ENCODE data around the gene CTNND2.
"Not testable (repeated sequence)": the region's sequence is repeated elsewhere in the genome, so short reads cannot be mapped to it uniquely, and the experiment has no call there.

Gene CTNND2

GRCh38 chr5:11148810-11149539, 755.3 kb downstream of the CTNND2 start:
- FAIRE-seq, result no peak

- FAIRE-seq, result no peak
Measured at GRCh38 chr5:11146171-11146570, 758.1 kb downstream of the CTNND2 start.

- no peak for FAIRE-seq
Measured at GRCh38 chr5:11143456-11144267, 760.6 kb downstream of the CTNND2 start.

GRCh38 chr5:11139217-11139865, 764.9 kb downstream of the CTNND2 start:
- no peak for FAIRE-seq

- FAIRE-seq, result no peak
Measured at GRCh38 chr5:11130131-11130530, 774.1 kb downstream of the CTNND2 start.

- no peak for FAIRE-seq
Measured at GRCh38 chr5:11128021-11128420, 776.2 kb downstream of the CTNND2 start.

- no peak for FAIRE-seq
Measured at GRCh38 chr5:11126844-11127243, 777.4 kb downstream of the CTNND2 start.

- no peak for FAIRE-seq
Measured at GRCh38 chr5:11121885-11122284, 782.4 kb downstream of the CTNND2 start.

GRCh38 chr5:11110128-11110527, 794.1 kb downstream of the CTNND2 start:
- no peak for FAIRE-seq

- FAIRE-seq, result no peak
Measured at GRCh38 chr5:11105696-11106095, 798.5 kb downstream of the CTNND2 start.

- FAIRE-seq, result no peak
Measured at GRCh38 chr5:11104651-11105112, 799.6 kb downstream of the CTNND2 start.

GRCh38 chr5:11104210-11104609, 800.0 kb downstream of the CTNND2 start:
- no peak for FAIRE-seq

- FAIRE-seq, result no peak
Measured at GRCh38 chr5:11084111-11084510, 820.1 kb downstream of the CTNND2 start.

- FAIRE-seq, result no peak
Measured at GRCh38 chr5:11082404-11082945, 821.8 kb downstream of the CTNND2 start.

GRCh38 chr5:11076945-11077613, 827.2 kb downstream of the CTNND2 start:
- FAIRE-seq, result no peak

- no peak for FAIRE-seq
Measured at GRCh38 chr5:11075035-11075805, 829.0 kb downstream of the CTNND2 start.

GRCh38 chr5:11072568-11072967, 831.7 kb downstream of the CTNND2 start:
- no peak for FAIRE-seq

GRCh38 chr5:11072076-11072475, 832.2 kb downstream of the CTNND2 start:
- FAIRE-seq, result no peak

- FAIRE-seq, result no peak
Measured at GRCh38 chr5:11069041-11069440, 835.2 kb downstream of the CTNND2 start.

- not testable (repeated sequence) for FAIRE-seq
Measured at GRCh38 chr5:11065723-11066122, 838.5 kb downstream of the CTNND2 start.

- FAIRE-seq, result no peak
Measured at GRCh38 chr5:11064763-11065450, 839.3 kb downstream of the CTNND2 start.

Data from islet of Langerhans (tissue), 1 donor.